Measurements from ENCODE around the gene ZCCHC7. TPM values are rescaled to one million over a fixed set of nuclear protein-coding genes. Genes with fewer than 3 reads are reported as not detected.

Gene ZCCHC7
- polyA plus RNA-seq, 3 donors: 20.3 to 28.3 (median 21.8) TPM

DNA sequence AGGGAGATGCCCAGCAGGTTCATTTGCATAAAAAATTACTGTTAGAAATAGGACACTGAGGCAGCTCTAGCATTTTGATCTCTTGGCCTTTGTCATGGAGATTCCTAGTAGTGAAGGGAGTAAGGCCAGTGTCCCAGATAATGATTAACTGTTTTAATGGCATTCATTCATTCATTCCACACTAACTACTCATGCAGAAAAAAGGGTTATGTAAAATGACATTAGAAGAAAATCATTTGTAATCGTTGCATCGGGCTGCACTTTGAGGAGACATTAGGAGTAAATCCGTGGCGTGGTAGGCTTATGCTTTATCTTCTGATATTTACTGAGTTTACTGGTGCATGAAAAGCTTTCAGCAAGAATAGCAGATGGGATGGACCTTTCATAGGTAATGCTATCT, 219.5 kb downstream of the ZCCHC7 start:
- DNase-seq (ENCODE audit: extremely low read depth in 1 of 11, low read depth in 9 of 11, low spot score in 4 of 11): peak in 2 of 11 donors; percentile 5 to 22

DNA sequence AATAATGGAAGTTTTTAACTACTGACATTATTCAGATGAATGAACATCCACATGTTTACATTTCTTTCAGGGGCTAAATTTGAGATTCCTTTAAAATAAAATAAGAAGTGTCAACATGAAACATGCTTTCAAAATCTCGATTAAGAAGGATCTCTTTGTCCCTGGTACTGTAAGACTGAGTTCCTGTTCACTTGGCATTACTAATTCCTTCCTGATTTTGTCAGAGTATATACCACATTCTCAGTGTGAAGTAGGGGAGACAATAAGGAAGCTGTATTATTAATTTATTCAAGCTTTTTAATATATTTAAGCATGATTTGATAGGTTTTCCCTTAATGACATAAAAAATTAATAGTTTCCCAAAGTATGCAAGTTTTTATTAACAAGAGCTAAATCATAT, 220.6 kb downstream of the ZCCHC7 start:
- DNase-seq (ENCODE audit: extremely low read depth in 1 of 11, low read depth in 9 of 11, low spot score in 4 of 11): no peak

DNA sequence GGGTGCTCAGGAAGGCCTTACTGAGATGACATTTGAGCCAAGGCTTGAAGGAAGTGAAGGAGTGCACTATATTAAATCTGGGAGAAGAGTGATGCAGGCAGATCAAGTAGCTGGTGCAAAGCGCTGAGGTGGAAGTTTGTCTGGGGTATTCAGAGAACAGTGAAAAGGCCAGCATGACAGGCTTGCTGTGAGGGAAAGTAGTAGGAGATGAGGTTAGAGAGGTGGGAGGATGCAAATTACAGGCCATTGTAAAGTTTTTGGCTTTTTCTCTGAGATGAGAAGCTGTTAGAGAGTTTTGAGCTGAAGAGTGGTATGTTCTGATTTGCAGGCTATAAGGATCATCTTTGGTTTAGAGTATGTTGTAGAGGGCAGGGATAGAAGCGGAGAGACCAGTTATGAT, 221.3 kb downstream of the ZCCHC7 start:
- no peak for DNase-seq (ENCODE audit: extremely low read depth in 1 of 11, low read depth in 9 of 11, low spot score in 4 of 11)

DNA sequence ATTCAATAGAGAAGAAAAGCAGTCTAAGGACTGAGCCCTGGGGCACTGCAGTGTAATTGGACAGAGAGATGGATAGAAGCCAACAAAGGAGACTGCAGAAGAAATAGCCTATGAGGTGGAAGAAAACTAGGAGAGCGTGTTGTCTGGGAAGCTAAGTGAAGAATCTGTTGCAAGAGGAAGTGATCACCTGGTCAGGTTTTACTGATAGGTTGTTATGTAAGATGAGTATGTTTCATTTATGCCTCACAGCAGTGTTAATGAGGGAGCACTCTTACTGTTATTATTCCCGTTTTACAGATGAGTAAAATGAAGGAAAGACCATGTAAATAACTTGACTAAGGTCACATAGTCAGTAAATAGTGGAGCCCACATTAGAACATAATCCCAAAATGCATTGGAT, 222.1 kb downstream of the ZCCHC7 start:
- no peak for DNase-seq (ENCODE audit: extremely low read depth in 1 of 11, low read depth in 9 of 11, low spot score in 4 of 11)

DNA sequence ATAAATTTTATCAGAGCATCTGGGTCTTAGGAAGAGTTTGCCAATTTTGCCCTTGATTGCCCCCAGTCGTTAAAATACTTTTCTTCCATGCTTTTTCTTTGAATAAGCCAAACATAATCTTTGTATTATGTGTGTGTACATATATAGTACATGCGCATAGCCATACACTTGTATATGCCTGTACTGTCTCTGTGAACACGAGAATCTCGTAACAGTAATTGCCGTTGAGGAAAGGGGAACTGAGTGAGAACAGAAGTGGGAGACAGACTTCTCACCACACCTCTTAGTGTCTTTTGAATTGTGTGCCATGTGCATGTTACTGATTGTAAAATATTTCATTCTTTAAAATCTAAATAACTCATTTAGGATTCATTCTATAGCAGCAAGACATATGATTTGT, 222.5 kb downstream of the ZCCHC7 start:
- DNase-seq (ENCODE audit: extremely low read depth in 1 of 11, low read depth in 9 of 11, low spot score in 4 of 11): no peak

DNA sequence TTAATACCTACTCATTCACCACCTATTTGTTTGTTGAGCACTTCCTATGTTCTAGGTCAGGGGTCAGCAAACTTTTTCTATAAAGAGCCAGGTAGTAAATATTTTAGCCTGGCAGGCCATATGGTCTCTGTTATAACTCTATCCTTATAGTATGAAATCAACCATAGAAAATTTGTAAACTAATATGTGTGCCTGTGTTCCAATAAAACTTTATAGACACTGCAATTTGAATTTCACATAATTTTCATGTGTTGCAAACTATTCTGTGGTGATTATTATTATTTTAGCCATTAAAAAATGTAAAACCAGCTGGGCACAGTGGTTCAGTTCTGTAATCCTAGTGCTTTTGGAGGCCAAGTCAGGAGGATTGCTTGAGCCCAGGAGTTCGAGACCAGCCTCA, 223.3 kb downstream of the ZCCHC7 start:
- no peak for DNase-seq (ENCODE audit: extremely low read depth in 1 of 11, low read depth in 9 of 11, low spot score in 4 of 11)

DNA sequence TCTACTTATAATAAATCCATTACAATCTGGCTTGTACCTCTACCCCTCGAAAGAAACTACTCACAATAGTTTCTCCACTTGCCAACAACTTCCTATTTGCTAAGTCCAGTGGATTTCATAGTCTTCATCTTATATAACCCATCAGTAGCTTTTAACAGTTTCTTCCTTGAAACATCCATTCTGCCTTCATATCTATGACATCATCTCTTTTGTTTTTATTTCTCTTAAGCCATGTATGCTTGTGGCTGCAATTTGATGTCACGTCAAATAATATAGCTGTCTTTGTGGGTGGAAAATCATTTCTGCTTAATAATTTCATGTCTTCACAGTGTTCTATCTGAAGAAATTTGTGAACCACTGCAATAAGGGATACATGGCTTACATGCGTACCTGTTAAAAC, 224.7 kb downstream of the ZCCHC7 start:
- no peak for DNase-seq (ENCODE audit: extremely low read depth in 1 of 11, low read depth in 9 of 11, low spot score in 4 of 11)

DNA sequence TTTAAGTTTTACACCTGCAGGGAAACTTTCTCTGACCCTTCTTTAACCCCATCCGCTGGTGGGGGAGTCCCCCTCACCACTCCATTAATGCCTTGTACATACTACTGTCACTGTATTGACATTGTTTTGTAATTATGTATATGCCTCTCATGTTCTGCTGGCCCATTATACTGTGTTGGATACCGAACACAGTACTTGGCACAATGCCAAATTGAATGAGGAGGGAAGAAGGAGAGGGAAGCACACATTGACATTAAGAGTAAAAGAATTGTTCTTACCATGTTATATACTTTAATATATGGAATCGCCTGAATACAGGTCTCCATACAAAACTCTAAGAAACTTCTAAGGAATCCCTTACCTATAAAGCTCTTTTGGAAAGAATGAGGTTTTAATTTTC, 228.5 kb downstream of the ZCCHC7 start:
- DNase-seq (ENCODE audit: extremely low read depth in 1 of 11, low read depth in 9 of 11, low spot score in 4 of 11): no peak

DNA sequence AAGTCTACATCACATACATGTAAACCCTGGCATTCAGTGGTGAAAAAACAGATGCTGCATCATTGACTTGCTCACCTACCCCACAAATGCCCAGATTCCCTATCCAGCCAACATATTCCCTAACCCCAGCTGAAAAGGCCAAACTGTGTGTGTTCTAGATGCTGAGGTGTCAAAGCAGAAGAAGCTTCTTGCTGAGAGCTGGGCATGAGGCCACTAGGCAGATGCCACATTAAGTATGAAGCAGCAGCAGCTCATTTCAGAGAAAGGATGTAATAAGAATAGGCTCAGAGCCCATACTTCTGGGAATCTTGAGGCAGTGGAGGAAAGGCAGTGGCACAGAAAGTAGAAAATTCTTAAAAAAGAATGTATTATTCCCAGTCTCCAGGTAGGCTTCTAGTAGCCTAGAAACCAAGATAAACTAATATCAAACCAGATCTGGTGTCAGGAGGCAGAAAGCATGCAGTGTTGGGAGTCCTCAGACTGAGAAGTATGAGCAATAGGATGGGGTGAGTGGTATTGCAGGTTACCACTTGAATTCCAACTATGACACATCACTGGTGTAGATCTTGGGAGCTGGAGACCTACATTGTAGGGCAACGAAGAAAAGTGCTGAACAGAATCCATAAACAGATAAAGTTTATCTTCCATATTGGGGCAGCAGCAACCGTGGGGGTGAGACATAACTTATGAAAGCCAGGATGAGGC, 230.3 kb downstream of the ZCCHC7 start:
- no peak for DNase-seq (ENCODE audit: extremely low read depth in 1 of 11, low read depth in 9 of 11, low spot score in 4 of 11)

DNA sequence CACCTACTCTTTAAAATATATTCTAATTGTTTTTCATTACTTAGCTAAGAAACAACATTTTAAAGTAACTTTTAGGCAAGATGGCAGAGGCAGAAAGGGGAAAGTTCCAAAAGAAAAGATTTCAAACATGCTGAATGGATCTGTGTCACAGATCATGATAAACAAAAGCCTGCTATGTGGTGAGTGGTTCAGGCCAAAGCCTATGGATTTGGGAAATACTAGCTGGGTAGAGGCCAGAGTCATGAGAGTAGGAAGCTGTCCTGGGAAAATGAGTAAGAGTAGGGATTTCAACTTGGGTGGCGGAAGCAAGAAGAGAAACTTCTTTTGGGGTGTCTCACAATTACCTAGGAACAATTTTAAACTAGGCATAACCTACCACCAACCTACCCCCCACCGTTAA, 233.4 kb downstream of the ZCCHC7 start:
- DNase-seq (ENCODE audit: extremely low read depth in 1 of 11, low read depth in 9 of 11, low spot score in 4 of 11): no peak

DNA sequence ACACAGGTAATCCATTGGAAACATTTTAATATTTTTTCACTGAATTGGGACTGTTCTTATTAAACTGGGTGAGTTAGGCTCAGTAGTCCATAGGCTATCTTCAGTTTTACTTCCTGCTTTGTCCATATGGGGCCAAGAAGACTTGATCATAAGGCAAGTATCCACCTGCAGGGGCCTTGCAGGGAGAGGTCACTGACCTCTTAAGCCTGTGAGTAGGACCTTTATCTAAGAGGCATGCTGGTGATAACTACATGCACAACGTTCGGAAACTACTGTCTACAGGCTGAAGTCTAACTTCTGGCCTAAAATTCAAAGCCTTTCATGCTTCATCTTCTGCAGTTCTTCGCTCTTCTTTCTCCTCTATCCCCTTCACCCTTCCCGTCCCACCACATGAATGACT, 242.1 kb downstream of the ZCCHC7 start:
- no peak for DNase-seq (ENCODE audit: extremely low read depth in 1 of 11, low read depth in 9 of 11, low spot score in 4 of 11)

DNA sequence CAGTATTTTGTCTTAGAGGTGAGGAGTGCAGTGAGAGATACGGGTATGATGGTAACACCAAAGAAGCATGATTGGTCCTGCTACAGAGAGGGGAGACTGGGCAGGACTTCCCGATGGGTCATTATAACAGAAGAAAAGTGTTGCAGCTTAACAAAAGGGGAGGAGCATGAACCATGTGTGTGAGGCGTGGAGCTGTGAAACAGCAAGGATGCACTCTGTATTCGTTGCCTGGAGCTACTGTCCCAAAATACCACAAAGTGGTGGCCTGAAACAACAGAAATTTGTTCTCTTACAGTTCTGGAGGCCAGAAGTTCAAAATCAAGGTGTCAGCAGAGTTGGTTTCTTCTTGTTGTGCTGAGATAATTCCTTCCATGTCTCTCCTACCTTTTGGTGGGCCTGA, 242.8 kb downstream of the ZCCHC7 start:
- DNase-seq (ENCODE audit: extremely low read depth in 1 of 11, low read depth in 9 of 11, low spot score in 4 of 11): no peak

DNA sequence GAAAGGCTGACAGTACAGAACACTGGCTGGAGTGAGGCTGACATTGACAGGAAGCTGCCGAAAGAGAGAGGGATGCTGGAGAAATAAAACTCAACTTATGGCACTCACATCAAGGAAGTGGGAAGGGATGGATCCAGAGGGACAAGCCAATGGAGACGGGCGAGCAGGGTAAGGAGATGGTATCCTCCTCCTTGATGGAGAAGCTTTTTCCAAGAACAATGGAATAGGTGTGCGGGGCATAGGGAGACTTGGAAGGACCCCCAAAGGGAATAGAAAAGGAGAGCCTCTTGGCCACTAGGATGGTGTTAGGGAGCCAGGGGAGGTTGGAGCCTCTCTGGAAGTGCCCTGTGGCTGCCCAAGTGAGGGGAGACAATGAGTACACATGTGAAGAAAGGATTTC, 243.8 kb downstream of the ZCCHC7 start:
- DNase-seq (ENCODE audit: extremely low read depth in 1 of 11, low read depth in 9 of 11, low spot score in 4 of 11): no peak

DNA sequence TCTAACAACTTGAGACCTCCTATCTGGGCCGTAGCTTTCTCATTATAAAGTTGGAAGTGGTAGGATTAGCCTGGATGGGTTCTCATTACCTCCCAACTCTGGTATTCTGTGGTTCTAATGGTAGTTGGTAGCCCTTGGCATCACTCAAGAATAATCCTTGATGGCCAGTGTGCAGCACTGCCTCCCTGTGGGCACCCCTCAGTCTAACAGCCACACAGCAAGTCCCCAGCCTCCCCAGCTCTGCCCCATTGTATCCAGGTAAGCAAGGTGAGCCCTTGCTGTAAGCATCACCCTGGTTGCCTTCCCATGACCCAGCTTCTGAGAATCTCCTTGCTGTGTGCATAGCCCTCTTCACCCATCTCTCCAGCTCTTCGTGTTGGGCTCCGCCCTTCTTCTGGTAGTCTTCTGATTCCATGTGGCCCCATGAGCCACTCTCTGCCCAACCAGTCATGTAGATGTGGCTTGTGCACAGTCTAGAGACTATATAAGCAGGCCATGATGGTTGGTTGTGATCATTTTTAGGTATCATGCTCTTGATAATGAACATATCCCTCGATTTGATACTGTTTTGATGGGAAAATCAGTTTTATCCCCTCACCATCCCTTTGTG, 244.5 kb downstream of the ZCCHC7 start:
- no peak for DNase-seq (ENCODE audit: extremely low read depth in 1 of 11, low read depth in 9 of 11, low spot score in 4 of 11)

DNA sequence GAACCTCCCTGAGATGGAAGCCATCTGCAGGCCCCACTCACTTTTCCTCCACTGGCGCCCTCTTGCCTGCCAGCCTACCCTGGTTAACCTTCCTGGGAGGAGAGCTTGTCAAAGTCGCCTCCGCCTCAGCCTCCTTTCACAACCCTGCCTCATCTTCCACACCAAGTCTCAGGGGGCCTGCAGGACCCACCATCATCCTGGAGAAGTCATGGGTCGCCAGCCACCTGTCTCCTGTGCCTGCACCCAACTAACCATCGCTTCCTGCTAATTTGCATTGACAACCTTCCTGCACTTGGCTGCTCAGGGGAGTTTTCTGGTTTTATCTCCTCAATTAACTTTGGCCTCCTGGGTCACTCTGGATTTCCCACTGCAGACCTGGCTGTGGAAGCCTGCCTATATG, 249.3 kb downstream of the ZCCHC7 start:
- no peak for DNase-seq (ENCODE audit: extremely low read depth in 1 of 11, low read depth in 9 of 11, low spot score in 4 of 11)

DNA sequence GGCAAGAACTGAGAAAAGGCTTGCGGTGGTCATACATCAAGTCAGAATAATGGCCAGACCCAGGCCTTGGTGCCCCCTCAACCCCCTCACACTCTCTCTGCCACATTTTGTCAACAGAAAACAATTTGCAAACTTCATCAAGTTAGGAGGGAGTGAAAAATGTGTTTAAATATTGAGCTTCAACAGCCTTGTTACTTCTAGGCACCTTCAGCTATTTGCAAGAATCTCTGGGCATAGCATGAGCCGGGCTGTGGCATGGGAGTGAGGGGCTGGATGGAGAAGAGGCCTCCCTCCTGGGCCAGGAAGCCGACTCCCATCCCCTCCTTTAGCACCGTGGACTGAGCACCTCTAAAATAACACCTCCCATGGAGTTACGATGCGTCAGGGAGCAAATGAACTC, 249.9 kb downstream of the ZCCHC7 start:
- DNase-seq (ENCODE audit: extremely low read depth in 1 of 11, low read depth in 9 of 11, low spot score in 4 of 11): no peak

DNA sequence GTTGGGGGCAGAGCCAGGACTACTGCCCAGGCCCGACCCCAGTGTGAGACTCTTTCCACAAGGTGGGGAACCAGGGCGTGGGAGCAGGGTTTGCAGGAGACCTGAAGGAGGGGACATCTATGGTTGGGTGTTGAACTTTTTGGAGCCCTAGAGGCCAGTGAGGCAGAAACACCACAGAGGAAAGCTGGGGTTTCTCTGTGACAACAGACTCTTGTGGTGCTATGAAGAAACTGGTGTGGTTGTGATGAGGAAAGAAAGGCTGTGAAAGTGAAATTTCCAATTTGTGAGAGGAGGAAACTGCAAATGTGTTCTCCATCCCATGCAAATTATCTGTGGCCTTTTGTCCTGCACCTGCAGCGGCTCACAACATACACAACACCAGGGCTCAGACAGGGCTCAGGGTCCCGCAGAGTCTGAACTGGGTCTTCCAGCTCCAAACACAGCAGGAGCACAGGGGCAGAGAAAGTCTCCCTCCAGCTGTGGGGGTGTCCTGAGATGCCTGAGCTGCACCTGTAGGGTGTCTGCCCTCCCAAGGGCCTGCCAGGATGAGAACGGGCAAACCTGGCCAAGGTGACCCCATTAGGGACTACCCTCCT, 250.7 kb downstream of the ZCCHC7 start:
- DNase-seq (ENCODE audit: extremely low read depth in 1 of 11, low read depth in 9 of 11, low spot score in 4 of 11): no peak

DNA sequence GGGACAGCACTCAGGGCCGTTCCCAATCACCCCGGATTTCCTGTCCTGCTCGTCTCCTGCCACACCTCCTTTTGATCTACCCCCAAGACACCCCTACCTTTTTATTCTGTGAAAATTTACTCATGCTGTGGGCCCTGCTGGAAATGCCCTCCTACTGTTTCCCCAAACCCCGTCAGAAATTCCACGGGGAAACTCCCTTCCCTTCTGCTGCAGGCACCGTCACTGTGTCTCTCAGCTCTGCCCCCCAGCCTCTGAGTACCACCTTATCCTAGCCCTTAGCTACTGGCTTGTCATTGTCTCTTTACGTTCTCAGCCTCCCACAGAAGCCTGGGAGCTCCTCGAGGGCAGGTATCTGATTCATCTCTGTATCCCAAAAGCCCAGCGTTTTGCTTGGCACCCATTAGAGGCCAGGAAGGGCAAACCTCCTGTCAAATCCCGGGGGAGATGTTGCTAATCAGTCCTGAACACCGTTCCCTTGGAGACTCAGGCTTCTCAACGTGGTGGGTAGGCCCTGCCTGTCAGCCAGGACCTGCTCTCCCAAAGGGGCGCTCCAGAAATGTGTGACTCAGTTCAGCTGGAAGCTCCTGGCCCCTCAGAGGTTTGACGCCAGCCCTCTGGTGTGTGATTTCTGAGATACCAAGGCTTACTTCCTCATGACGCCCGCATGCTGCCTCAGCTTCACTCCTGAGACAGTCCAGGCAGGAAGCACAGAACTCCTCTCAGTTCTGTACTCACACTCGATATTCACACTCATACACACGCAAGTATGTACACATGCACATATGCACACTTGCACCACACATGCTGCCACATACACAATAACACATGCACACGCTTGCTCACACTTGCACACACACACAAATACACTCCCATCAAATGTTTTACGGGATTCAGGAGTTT, 251.4 kb downstream of the ZCCHC7 start:
- no peak for DNase-seq (ENCODE audit: extremely low read depth in 1 of 11, low read depth in 9 of 11, low spot score in 4 of 11)

DNA sequence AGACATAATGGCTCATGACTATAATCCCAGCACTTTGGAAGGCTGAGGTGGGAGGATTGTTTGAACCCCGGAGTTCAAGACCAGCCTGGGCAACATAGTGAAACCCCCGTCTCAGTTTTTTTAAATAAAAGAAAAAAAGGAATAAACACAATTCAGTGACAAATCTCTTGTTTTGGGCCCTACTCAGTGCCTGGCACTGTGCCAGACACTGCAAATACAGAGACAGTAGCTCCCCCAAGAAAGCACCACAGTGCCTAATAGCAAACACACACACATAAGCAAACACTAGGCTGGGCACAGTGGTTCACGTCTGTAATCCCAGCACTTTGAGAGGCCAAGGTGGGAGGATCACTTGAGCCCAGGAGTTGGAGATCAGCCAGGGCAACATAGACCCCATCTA, 252.5 kb downstream of the ZCCHC7 start:
- DNase-seq (ENCODE audit: extremely low read depth in 1 of 11, low read depth in 9 of 11, low spot score in 4 of 11): no peak

DNA sequence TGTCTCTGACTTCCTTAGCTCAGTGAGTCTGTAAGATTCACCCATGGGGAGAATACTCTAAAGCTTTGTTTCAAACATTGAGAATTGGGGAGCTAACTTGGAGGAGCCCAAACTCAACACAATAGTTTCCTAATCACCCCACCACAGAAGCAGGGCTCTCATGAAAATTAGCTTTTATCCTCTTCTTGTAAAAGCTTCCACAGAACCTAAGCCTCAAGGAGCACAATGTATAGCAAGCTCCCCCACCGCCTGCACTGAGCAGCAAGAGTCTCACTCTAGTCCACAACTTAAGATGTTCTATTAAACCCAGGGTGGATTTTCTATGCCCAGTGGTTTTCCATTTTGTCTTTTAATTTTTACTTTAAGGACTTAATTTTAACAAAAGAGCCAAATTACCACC, 253.2 kb downstream of the ZCCHC7 start:
- DNase-seq (ENCODE audit: extremely low read depth in 1 of 11, low read depth in 9 of 11, low spot score in 4 of 11): no peak

Data from renal cortex interstitium (tissue), 11 donors.